Measurements from ENCODE around the gene IPPK.

DNA sequence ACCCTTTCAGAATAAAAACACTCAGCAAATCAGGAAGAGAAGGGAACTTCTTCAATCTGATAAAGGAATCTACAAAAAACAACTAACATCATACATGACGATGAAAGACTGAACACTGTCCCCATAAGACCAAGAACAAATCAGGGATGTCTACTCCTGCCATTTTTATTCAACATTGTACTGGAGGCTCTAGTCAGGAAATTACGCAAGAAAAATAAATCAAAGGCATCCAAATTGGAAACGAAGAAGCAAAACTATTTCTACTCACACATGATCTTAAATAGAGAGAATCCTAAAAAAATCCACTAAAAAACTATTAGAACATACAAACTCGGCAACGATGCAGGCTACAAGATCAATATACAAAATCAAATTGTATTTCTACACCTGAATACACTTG lies 42.3 kb downstream of the IPPK start:
- TF ChIP-seq EZH2 (IDR thresholded peaks at IDR 0.05; ENCODE audit: insufficient read depth, poor library complexity, severe bottlenecking), result no peak
- TF ChIP-seq EZH2phosphoT487 (IDR thresholded peaks at IDR 0.05; ENCODE audit: insufficient read depth, low read depth), result no peak

All from GM23248 (cell line).